ENCODE results near the gene RNF227.

- TF ChIP-seq CTCF (IDR thresholded peaks at IDR 0.05; ENCODE audit: control extremely low read depth in 1 of 3, insufficient read depth in 1 of 3, low read depth in 1 of 3, low read length in 3 of 3) (no peak), TBP (IDR thresholded peaks at IDR 0.05; ENCODE audit: low read depth, low read length) (no peak)
Measured at GRCh38 chr17:7910711-7911110, 5.4 kb downstream of the RNF227 start.

Data from H1 (cell line).